GM19468 (cell line): ENCODE data around the gene UBR7.
A peak's percentile ranks its signal among the peaks of the same experiment; 100 is the strongest.
"Not testable (repeated sequence)": the region's sequence is repeated elsewhere in the genome, so short reads cannot be mapped to it uniquely, and the experiment has no call there.

Experiments
- ATAC-seq: cut with Tn5 transposase; IDR thresholded peaks from one replicate; pipeline ENCODE4 v1.9.1; 2021; ENCODE audit warnings: mild to moderate bottlenecking, moderate library complexity, moderate number of reproducible peaks; ENCODE audit not compliant: unreplicated experiment; ENCODE audit errors: extremely low read depth

UBR7 gene, protein sequence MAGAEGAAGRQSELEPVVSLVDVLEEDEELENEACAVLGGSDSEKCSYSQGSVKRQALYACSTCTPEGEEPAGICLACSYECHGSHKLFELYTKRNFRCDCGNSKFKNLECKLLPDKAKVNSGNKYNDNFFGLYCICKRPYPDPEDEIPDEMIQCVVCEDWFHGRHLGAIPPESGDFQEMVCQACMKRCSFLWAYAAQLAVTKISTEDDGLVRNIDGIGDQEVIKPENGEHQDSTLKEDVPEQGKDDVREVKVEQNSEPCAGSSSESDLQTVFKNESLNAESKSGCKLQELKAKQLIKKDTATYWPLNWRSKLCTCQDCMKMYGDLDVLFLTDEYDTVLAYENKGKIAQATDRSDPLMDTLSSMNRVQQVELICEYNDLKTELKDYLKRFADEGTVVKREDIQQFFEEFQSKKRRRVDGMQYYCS

DNA sequence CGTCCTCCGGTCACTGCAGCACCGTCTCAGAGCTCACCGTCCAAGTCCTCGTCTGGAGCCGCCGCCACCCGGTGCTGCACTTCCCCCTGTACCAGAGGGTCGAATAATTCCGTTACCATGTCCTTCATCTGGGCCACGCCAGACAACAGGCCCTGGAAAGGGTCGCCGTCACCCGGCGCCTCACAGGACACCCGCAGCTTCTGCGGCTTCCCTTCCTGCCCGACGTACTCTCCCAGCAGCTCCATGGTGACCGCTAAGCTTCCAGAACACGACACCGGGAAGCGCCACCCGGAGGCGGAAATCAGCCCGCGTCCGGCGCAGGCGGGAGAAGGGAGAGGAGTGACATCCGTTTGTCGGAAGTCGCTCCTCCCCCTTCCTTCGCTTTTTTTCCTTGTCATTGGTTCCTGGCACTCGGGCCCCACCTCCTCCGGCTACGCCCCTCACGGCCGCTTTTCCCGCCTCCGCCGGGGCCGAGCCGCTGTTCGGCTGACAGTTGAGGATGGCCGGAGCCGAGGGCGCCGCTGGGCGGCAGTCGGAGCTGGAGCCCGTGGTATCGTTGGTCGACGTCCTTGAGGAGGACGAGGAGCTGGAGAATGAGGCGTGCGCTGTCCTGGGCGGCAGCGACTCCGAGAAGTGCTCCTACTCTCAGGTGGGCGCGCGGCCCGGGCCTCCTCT is at the start of gene UBR7, which contains the start of gene GON7:
Gene UBR7 (plus strand): TSS at position 464 of the 675 bp plus-strand sequence. CDS start 36 bp downstream, at position 500.
Gene GON7 (minus strand): TSS at position 273 of the 675 bp plus-strand sequence. CDS start 28 bp downstream, at position 245.
- ATAC-seq, result peak; percentile 91

DNA sequence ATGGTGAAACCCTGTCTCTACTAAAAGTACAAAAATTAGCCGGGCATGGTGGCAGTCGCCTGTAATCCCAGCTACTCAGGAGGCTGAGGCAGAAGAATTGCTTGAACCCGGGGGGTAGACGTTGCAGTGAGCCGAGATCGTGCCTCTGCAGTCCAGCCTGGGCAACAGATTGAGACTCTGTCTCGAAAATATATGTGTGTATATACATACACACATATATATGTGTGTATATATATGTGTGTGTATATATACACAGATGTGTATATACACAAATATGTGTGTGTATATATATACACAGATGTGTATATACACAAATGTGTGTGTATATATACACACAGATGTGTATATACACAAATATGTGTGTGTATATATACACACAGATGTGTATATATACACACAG is 48.7 kb upstream of the UBR7 start:
- ATAC-seq, result not testable (repeated sequence)

DNA sequence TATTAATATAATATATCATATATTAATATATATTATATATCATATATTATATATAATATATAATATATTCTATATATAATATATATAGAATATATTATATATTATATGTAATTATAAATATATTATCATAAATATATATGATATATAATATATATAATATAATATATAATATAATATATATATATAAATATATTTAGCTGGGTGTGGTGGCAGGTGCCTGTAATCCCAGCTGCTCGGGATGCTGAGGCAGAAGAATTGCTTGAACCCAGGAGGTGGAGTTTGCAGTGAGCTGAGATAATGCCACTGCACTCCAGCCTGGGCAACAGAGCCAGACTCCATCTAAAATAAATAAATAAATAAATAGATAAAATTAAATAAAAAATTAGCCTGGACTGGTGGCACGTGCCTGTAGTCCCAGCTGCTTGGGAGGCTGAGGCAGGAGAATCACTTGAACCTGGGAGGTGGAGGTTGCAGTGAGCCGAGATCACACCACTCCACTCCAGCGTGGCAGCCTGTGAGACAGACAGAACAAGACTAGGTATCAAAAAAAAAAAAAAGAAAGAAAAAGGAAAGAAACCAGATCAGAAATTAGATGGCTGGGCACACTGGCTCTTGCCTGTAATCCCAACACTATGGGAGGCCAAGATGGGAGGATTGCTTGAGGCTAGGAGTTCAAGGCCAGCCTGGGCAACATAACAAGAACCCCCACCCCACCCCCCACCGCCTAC is 47.3 kb upstream of the UBR7 start:
- ATAC-seq, result not testable (repeated sequence)

DNA sequence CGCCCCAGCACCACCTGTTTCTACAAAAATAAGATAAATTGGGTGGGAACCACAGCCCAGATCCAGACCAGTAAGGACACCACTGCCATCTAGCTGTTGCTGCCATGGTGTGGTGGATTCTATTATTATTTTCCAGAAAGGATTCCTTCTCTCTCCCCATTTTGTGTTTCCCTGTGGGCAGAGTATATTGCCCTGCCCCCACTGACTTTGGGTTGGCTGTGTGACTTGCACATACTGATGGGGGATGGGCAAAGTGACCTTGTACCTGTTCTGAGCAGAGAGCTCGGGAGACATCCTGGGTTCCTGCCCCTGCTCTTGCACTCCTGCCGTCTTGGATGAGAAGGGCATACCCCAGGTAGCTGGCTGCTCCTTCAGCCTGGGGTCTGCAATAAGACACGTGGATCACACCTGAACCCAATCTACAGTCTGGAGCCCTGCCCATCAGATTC is 46.7 kb upstream of the UBR7 start:
- no peak for ATAC-seq

DNA sequence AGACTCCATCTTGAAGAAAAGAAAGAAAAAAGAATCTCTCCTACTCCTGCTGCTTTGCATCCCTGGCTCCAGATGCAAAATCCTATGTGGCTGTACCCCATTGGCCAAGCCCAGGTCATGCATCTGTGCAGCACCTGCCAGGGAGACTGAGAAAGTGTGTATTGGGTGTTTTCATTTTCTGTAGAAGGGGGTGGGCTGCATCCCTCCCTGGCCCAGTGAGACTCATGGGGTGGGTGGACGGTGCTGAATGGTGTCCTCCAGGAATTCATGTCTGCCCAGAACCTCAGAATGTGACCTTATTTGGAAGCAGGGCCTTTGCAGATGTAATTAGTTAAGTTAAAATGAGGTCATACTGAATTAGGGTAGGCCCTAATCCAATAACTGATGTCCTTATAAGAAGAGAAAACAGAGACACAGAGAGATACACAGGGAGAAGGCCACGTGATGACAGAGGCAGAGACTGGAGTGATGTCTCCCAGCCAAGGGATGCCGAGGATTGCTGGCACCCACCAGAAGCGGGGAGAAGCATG is 45.6 kb upstream of the UBR7 start:
- no peak for ATAC-seq

DNA sequence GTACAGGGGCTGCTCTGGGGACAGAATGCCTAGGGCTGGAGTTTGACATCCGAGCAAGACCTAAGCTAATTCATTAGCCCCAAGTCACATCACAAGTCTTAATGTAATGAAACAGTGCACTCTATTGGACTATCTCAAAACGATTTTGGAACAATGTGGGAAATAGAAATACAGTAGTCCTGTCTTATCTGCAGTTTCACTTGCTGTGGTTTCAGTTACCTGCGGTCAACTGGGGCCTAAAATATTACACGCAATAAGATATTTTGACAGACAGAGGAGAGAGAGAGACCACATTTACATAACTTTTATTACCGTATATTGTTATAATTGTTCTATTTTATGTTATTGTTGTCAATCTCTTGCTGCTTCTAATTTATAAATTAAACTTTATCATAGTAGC is 43.5 kb upstream of the UBR7 start:
- peak; percentile 50 for ATAC-seq

DNA sequence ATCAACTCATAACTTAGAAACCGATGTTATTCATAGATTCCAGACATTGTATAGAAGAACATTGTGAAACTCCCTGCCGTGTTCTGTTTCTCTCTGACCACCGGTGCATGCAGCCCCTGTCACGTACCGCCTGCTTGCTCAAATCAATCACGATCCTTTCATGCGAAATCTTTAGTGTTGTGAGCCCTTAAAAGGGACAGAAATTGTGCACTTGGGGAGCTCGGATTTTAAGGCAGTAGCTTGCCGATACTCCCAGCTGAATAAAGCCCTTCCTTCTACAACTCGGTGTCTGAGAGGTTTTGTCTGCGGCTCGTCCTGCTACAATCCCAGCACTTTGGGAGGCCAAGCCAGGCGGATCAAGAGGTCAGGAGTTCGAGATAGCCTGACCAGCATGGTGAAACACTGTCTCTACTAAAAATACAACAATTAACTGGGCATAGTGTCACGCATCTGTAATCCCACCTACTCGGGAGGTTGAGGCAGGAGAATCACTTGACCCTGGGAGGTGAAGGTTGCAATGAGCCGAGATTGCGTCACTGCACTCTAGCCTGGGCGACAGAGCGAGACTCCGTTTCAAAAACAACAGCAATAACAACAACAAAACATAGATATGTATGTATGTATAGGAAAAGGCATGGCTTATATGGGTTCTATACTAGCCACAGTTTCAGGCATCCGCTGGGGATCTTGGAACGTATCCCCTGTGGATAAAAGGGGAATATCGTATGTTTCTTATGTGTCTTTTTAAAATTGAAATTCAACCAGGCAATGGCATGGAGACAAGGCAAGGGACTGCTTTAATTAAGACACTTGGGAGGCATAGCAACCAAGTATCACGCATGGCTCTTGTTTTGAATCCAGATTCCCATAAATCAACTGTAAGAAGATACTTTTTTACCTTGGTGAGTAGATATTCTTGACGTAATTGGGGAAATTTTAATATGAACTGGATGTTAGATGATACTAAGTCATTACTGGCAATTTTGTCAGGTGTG is 41.5 kb upstream of the UBR7 start:
- not testable (repeated sequence) for ATAC-seq

DNA sequence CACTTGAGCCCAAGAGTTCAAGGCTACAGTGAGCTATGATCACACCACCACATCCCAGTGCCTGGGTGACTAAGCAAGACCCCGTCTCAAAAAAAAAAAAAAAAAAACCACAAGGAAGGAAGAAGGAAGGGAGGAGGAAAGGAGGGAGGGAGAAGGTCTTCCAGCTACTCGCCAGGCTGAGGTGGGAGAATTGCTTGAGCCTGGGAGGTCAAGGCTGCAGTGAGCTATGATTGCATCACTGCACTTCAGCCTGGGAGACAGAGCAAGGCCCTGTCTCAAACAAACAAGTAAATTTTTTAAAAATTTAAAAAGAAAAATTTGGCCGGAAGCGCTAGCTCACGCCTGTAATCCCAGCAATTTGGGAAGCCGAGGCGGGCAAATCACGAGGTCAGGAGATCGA is 38.4 kb upstream of the UBR7 start:
- not testable (repeated sequence) for ATAC-seq

DNA sequence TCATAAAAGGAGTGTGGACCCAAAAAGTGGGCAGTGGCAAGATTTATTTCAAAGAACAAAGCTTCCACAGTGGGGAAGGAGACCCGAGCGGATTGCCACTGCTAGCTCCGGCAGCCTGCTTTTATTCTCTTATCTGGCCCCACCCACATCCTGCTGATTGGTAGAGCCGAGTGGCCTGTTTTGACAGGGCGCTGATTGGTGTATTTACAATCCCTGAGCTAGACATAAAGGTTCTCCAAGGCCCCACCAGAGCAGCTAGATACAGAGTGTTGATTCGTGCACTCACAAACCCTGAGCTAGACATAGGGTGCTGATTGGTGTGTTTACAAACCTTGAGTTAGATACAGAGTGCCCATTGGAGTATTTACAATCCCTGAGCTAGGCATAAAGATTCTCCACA is 37.4 kb upstream of the UBR7 start:
- ATAC-seq, result not testable (repeated sequence)

DNA sequence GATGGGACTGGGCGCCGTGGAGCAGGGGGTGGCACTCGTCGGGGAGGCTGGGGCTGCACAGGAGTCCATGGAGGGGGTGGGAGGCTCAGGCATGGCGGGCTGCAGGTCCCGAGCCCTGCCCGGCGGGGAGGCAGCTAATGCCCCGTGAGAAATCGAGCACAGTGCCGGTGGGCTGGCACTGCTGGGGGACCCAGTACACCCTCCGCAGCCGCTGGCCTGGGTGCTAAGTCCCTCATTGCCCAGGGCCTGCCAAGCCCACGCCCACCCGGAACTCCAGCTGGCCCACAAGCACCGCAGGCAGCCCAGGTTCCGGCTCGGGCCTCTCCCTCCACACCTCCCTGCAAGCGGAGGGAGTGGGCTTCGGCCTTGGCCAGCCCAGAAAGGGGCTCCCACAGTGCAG is 36.9 kb upstream of the UBR7 start:
- ATAC-seq, result not testable (repeated sequence)

DNA sequence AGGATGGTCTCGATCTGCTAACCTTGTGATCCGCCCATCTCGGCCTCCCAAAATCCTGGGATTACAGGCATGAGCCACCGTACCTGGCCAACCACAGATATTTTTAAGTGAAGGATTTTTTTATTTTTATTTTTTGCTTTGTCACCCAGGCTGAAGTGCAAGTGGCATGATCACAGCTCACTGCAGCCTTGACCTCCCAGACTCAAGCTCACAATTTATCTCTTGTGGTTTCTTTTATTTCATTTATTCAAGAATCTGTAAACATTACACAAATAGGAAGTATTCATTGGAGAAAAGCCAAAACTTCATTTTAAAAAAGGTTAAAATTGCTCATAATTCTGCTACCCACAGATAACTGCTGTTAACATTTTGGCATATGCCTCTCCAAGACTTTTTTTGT is 35.7 kb upstream of the UBR7 start:
- ATAC-seq, result no peak

DNA sequence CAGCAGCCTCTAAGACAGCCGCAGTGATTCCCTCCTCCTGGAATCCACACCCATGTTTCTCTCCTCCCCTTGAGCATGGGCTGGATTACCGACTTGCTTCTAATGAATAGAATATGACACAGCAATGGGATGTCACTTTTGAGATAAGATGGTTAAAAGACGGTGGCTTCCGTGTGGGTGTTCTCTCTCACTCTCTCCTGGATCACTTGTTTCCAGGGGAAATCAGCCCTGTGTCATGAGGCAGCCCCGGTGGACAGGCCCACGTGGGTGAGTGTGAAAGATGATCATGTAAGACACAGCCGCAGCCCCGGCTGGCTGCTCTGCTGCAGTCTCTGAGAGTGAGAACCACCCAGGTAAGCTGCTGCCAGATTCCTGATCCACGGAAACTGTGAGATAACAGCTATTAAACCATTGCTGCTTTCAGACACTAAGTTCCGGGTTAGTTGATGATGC is 33.1 kb upstream of the UBR7 start:
- no peak for ATAC-seq

DNA sequence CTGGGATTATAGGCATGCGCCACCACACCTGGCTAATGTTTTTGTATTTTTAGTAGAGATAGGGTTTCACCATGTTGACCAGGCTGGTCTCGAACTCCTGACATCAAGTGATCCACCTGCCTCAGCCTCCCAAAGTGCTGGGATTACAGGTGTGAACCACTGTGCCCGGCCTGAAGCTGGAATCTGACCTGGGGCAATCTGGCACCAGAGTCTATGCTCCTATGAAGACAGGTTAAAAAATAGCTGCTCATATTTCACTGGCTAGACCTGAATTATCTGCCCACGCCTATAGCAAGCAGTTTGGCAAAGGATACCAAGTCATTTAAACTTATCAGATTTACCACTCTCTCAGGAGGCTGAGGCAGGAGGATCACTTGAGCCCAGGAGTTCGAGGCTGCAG is 32.3 kb upstream of the UBR7 start:
- not testable (repeated sequence) for ATAC-seq

DNA sequence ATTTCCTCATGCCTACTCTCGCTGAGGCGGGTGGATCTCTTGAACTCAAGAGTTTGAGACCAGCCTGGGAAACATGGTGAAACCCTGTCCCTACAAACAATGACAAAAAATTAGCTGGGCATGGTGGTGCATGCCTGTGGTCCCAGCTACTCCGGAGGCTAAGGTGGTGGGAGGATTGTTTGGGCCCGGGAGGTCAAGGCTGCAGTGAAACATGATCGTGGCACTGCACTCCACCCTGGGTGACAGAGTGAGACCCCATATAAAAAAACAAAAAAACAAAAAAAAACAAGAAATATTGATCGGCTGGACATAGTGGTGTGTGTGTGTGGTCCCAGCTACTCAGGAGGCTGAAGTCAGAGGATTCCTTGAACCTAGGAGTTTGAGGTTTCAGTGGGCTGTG is 31.6 kb upstream of the UBR7 start:
- ATAC-seq, result no peak

DNA sequence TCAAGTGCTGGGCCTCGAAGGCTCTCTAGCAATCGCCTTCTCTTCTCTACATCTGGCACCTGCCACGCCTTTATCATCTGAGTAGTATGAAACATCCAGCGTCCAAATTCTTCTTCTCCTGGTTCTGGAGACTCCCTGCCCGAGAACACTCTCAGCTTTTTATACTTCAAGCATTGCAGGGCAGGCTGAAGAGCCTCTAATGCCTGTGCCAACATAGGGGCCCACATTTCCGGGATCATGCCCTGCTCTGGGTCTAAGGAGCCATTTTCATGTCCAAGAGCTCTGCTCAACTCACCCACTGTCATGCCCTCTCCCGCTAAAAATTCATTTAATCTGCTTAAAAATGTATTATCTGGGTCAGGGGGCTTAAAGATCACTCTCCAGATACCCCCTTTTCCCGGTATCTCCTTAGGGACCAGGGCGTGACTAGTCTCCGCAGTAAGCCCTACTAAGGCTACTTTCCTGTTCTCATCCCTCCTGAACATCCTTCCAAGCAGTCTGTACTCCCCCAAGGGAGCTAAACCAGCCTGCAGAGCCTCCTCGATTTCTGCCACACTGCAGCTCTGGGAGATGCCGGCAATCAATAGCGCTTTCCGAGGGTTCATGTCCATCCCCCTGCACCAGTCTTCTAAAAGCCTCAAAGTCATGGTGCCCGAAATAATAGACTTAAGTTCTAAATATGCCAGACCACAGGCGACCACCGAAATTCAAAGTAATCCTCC is 23.3 kb upstream of the UBR7 start:
- no peak for ATAC-seq

DNA sequence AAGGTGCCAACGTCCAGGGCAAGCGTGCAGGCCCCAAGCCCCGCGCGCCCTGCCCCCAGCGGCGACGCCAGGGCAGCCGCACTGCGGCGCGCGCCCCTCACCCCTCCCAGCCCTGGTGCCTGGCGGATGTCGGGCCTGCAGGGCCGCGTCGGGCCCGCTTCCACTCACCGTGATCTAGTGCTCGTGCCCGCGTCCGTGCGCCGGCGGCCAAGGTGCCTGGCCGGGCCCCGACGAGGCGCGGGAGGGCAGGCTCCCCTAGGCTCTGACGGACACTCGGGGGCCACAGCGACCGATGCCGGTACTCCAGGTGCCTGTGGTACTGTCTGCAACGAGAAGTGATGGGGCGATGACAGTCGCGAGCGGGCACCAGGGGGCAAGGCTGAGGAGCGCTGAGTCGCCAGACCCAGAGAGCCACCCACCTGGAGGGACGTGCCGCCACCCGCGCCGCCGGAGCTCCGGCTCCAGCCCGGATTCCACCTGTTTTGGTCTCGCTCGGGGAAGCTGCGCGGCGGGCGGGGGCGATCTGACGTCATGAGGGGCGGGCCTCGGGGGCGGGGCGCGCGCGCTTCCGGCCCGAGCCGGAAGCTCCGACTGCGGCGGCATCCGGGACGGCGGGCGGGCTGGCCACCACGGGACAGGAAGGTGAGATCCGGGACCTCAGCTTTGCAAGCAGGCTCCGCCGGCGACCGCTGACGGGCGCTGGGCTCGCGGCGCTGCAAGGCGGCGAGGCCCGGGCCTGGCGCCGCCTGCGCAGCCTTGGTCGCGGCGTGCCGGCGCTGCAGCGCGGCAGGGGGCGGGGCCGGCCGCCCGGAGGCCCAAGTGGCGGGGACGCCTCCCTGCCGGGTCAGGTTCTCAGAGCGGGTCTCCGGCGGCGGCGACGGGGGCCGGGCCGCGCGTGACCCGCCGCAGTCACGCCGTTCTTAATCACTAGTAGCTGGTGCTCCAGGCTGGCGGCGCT is 22.4 kb upstream of the UBR7 start, which contains the start of the genes LYSET and MOAP1:
Gene LYSET (plus strand): TSS at position 927 of the 958 bp plus-strand sequence. CDS start 89 bp downstream, outside the sequence.
Gene MOAP1 (minus strand): TSS at position 507 of the 958 bp plus-strand sequence. CDS start 655 bp downstream, outside the sequence.
- ATAC-seq, result peak; percentile 84

DNA sequence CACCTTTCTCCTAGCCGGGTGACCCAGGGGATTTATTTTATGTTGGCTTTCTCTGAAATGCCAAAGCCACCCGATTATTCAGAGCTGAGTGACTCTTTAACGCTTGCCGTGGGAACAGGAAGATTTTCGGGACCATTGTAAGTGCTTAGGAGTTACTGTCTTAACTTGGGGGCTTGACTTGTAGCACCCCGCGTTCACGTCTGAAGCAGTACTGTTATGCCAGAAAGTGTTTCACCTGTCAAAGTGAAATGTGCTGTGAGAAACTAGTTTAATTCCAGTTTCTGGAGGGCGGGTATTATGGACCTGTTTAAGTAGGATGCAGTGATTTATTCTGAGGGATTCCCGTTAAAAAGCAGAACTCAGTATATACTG is 21.7 kb upstream of the UBR7 start:
- ATAC-seq, result no peak
